Measurements from ENCODE around the gene LACTB.
A peak's percentile ranks its signal among the peaks of the same experiment; 100 is the strongest.

LACTB gene

DNA sequence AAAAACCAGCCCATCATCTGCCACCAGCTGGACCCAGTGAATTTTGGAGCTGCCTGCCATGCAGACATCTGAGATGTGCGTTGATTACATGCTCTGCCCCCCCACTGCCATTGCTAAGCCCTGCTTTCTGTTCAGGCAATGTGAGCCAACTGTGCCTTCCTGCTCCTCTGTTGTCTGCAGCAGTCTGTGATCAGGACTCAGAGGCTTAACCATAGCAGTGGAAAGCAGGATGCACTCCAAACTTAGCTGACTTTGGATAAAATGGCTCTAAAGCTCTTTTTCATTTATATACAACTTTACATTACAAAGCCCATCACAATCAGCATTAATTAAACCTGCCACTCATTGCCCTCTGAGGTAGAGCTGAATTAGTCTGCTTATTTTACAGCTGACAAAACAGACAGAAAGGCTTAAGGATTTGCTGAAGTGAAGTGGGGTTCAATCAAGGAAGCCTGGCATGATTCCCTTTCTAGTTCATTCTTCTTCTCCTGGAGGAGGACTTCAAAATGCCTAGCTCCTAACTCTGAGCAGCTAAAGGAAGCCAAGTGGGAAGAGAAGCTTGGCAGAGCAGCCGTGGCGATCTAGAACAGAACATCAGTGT, 51.3 kb downstream of the LACTB start:
- DNase-seq (ENCODE audit: low spot score): no peak

DNA sequence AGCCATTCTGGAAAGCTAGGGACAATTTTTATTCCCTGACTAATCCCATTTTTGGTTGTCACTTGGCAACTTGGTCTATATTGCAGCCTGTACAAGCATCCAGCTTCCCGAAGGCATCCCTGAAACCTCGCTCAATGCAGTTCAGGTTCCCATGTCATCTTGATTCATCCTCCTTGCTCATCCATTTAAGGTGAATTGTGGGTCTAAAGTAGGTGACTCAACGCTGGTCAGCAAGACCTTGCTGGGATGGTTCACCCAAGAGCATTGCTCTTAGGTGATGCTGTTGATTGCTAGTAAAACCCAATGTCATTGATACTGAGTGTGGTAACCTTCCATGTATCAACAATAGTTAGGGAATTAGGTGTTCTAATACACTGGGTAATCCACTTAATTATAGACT, 54.6 kb downstream of the LACTB start:
- DNase-seq (ENCODE audit: low spot score): no peak

DNA sequence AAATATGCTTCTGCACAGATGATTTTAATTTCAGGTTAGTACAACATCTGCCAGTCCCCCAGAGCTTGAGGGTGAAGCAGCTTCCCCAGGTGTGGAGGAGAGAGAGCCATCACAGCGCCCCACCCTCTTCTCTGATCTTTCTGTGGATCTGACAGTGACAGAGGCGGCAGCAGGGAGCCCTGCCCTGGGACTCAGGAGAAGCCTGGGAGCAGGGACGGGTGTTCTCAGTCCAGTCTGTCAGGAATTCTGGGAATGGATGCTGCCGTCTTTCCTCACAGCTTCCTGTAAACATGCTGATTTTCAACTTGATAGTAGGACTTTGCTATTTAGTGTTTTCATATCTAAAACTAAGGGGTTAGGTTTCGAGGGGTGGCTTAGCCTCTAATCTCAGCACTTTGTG, 56.4 kb downstream of the LACTB start:
- DNase-seq (ENCODE audit: low spot score): no peak

DNA sequence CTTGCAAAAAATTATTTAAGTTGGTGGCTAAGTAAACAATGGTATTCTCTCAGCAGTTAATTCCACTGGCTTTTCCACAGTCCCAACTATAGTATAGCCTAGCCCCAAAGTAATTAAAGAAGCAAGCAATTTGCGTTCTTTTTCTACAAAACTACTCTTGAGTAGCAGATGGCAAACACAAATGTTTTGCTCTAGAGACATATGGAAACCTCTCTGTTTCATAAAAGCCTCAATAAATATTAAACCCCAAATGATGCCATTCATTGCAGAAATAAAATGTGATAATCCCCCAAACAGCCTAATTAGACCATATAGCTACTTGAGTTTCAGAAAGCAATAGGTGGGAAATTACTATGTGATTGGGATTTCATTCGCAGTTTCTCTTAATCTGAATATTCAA, 59.1 kb downstream of the LACTB start:
- DNase-seq (ENCODE audit: low spot score): no peak

DNA sequence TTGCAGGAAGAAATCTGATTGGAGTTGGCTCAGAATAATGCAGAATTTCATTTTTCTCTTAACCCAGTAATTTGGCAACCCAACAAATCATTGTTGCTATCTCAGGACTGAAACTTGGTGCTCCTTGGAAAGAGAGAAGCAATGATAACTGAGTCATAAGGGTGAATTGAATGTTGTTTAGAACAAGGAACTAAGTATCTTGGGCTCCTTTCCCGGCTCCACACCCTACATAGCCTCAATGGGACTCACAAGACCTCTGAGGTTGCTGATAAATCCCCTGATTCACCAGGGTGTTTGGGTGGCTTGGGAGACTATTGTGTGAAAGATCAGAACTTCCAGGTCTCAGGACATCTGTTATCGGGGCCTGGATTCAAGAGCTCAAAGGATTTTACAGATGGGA, 60.0 kb downstream of the LACTB start:
- DNase-seq (ENCODE audit: low spot score): no peak

DNA sequence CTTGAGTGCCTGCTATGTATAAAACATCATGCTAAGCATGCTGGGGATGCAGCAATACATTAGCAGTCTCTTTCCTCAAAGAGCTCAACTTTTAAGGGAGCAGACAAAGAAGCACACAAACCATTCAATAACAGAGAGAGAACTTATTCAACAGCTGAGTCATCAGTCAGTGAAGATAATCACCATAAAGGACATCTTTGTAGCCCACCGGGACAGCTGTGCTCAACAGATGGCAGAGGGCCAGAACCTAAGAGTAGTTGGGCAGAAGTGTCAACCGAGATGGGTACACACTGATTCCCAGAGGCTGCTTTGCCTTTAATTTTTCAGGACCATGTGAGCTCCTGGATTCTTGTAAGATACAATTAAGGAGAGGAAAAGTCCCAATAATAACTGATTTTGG, 63.5 kb downstream of the LACTB start:
- DNase-seq (ENCODE audit: low spot score): no peak

DNA sequence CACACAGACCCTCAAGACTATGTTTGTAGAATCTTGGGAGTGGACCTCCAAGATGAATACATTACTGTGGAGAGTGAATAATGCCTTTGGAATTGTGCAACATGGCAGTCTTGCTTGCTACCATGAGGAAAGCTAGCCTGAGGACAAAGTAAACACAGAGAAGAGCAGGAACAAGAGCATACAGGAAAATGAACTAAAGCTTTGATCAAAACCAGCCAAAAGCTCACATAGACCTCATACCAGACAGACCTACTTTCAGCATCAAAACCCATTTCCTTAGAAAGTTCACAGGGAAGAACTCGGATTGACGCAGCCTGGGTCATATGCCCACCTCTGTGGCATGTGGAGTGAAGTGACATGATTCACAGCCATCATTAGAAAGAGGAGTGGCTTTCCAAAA, 64.4 kb downstream of the LACTB start:
- no peak for DNase-seq (ENCODE audit: low spot score)

DNA sequence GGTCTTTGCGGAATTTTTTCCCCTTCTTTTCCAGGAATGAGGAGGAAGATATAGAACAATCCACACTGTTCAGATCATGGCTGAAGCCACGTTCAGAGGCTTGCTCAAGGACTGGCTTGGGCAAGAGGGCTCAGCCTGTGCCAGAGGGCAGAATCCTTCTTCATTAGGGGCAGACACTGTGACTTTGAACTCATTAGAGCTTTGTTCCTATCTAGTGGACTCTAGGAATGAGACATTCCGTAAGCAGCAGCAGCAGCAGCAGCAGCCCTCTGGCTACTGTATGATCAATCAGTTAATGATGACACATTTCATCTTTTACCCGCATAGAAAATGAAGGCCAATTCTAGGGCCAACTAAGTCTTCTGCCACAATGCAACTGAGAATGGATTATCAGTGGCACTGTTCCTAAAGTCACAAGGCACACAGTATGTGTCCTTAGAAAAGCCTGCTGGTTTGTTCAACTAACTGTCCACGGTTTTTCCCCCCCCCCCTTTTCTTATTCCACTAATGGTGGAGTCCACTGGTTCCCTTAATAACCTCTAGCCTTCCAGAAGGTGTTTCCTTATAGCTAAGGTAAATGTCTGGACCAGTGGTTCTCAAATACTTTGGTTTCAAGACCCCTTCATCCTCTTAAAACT, 66.0 kb downstream of the LACTB start:
- no peak for DNase-seq (ENCODE audit: low spot score)

DNA sequence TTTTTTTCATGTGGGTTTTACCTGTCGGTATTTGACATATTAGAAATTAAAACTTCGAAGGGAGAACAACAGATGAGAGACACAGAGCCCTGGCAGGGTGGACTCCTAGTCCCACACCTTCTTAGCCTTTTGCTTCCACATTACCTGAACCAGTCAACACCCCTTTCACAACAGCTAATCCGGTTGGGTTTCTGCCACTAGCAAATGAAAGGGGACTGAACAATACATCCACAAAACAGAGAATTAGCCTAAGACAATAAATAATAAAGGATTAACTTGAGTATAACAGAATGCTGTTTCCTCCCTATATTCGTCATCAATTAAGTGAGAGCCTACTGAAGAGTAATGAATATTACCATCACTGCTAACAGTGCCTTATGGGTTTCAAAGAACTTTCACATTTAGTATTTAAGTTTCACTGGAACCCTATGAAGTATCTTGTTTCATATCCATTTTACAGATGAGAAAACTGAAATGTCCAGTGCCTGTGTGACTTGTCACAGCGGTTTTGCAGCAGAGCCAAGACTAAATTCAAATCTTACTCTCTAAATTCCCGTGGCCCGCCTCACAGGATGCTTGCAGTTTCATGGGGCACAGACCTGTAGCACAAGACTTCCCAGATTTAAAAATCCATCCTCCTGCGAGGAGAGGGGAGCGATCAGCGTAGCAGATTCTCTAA, 66.7 kb downstream of the LACTB start:
- no peak for DNase-seq (ENCODE audit: low spot score)

DNA sequence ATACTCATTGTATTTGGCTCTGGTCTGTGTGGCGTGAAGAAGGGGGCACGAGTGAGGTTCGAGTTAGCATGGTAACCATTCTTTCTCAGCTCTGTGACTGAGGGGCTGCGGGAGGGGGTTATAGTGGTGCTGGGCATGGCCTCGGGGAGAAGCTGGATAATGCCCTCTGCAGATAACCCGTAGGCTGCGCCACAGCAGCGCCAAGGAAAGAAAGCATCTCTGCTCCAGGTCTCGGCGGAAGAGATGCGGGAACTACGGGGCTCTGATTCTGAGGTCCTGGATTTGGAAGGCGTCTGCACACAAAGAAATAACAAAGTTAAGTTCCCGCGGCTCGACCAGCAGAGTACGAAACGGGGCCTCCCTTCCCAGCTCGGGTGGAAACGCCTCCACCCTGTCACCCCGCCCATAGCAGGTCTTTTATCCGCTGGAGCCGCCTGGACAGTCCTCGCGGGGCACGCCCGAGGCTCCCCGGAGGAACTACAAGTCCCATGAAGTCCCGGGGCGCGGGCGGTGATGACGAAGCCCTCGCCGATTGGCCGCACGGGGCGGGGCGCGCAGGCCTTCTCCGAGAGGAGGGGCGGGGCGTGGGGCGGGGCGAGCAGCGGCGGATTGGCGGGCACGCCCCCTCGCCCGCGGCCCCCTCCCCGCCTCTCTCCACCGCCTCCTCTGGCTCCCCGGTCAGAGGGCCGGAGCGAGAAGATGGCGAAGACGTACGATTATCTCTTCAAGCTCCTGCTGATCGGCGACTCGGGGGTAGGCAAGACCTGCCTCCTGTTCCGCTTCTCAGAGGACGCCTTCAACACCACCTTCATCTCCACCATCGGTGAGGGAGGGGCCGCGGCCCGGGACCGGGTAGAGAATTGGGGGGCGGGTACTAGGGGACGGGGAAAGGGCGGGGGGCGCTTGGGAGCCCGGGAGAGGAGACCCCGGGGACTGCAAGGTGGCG, 67.5 kb downstream of the LACTB start, which contains the start of gene RAB8B:
TSS of gene RAB8B (plus strand) at position 681 of the 946 bp plus-strand sequence. CDS start at position 700, 19 bp downstream.
- peak; percentile 99 for DNase-seq (ENCODE audit: low spot score)

DNA sequence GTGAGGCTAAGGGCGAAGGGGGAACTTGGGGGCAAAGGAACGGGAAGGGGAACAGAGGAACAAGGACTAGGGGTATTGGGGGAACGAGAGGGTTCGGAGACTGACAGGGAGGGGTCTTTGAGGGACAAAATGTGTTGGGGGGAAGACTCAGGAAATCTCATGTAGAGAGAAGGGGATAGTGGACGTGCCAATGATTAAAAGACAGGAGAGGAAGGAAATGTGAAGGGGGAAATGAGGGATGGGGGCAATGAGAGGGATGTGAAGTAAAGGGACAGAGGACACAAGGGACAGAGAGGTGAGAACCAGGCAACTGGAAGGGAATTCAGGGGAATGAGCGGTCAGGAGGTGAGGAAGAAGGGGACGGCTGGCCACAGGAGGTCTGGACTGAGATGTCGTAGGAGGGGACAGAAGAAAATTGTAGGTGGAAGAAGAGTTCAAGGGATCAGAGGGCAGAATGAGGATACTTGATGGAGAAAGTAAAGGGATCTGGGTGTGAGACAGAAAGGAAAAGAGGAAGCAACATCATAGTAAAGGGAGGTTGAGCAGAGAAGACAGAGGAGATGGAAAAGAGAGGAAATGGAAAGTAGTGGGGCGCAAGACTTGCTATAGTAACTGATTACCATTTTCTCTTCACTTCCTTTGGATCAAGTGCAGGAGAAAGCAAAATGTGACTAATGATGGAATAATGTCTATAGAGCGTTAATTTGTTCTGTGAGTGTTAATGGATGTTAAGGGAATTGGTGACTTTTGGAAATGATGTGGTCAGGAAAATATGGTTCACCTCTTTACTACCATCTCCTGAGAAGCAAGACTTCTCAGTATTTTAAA, 68.5 kb downstream of the LACTB start:
- DNase-seq (ENCODE audit: low spot score): no peak

DNA sequence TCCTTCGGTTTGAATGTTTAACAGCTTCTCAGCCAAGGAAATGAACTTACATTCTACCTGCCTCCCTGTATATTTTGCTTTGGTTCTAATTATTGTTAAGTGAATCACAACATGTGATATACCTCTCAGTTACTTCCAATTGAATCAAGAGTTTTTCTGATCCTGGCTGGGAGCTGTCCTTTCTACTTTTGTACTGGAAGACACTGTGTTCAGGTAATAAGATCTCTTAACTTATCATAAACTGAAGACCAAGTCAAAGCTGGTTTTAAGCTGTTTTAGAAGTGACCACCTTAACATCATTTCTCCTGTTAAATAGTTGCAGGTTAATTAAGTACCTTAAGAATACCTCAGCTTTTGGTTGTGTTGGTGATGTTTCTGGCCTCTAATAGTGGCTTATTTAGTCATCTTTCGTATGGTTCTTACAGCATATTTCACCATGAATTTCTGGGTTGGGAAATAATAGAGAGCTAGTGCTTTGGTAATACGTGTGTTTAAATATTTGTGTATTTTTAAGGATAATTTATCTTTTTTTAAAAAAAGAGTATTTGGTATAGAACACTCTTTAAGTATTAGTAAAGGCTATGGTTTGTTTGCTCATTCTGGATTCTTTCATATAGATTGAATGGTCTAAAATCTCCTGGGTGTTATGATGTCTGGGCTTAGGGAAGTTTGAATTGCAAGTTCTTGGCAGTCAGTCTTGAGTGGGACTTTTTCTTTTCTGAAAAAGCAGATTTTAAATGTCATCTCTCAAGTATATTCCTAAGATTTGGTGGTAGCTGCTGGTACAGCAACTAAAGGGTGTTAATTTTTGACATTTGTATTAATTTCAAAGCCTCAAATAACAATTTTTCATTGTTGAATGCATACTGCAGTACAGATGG, 69.3 kb downstream of the LACTB start:
- DNase-seq (ENCODE audit: low spot score): no peak
